ENCODE data around the gene ZNF534.
"Not testable (repeated sequence)": the region's sequence is repeated elsewhere in the genome, so short reads cannot be mapped to it uniquely, and the experiment has no call there.

The ZNF534 gene

DNA sequence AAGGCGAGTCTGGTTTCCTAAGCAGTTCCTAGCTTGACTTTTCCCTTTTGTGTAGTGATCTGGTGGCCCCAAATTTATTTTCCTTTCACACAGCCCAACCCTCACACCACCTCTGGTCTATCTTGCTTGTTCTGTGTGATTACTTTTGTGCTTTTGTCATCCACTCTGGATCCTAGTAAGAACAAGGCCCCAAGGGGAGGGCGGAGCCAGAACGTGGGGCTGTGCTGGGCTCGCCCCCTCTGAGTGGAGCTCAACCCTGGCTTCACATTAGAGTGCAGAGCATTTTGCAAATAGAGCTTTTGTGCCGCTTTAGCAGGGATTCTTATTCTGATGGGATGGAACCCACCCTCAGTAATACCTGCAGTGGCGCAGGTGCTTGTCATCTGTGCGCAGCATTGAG, 56.1 kb downstream of the ZNF534 start:
- peaks cover 23% of the 10 kb centered on the region for H3K9me3 Mint-ChIP-seq
- not testable (repeated sequence) for H3K4me1 Mint-ChIP-seq, H3K4me3 Mint-ChIP-seq, H3K27me3 Mint-ChIP-seq, H3K27ac Mint-ChIP-seq
- peaks cover 21% of the 10 kb centered on the region for H3K36me3 Mint-ChIP-seq

DNA sequence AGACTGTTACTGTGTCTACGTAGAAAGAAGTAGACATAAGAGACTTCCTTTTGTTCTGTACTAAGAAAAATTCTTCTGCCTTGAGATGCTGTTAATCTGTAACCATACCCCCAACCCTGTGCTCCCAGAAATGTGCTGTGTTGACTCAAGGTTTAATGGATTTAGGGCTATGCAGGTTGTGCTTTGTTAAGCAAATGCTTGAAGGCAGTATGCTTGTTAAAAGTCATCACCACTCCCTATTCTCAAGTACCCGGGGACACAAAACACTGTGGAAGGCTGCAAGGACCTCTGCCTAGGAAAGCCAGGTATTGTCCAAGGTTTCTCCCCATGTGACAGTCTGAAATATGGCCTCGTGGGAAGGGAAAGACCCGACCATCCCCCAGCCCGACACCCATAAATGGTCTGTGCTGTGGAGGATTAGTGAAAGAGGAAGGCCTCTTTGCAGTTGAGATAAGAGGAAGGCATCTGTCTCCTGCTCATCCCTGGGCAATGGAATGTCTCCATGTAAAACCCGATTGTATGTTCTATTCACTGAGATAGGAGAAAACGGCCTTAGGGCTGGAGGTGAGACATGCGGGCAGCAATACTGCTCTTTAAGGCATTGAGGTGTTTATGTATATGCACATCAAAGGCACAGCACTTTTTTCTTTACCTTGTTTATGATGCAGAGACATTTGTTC, 56.8 kb downstream of the ZNF534 start:
- peaks cover 23% of the 10 kb centered on the region for H3K9me3 Mint-ChIP-seq
- not testable (repeated sequence) for H3K27me3 Mint-ChIP-seq, H3K4me1 Mint-ChIP-seq, H3K27ac Mint-ChIP-seq, H3K4me3 Mint-ChIP-seq
- peaks cover 18% of the 10 kb centered on the region for H3K36me3 Mint-ChIP-seq

DNA sequence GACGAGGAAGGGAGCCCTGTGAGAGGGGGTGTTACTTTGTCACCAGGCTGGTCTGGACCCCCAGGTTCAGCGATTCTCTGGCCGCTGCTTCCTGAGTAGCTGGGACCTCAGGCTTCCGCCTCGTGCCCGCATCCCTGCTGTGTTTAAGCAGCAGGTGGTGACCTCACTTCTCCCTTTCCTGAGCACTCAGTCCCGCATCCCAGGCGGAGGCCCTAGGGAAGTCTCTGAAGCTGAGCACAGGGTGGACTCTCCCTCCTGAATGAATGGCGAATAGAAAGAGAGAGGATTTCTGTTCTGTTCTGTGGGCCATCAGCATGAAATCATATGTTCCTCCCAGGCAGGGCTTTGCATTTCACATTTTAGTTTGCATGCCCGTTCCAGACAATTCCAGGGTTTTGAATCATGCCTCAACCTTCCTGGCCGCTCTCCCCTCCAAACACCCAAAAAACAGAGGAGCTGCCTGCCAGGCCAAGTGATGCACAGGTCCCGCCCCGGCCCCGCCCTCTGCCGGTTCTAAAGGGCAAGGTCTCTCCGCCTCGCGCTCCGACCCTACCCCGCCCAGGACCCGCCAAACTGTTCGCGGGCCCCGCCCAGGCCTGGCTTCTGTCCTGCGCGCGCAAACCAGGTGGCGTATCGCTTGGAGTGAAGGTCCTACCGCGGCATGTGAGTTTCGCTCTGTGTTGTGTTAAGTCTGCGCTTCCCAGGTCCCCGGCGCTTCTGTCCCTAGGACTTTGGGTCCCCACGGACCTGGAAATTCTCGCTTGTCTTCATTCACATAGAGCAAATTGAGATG, 63.4 kb downstream of the ZNF534 start:
- Mint-ChIP-seq H3K4me1 (no peaks in the 10 kb centered on the region), H3K27ac (no peak overlapping the region), H3K27me3 (peaks cover 1% of the 10 kb centered on the region), H3K9me3 (no peaks in the 10 kb centered on the region), H3K4me3 (no peak overlapping the region), H3K36me3 (peaks cover 24% of the 10 kb centered on the region)

DNA sequence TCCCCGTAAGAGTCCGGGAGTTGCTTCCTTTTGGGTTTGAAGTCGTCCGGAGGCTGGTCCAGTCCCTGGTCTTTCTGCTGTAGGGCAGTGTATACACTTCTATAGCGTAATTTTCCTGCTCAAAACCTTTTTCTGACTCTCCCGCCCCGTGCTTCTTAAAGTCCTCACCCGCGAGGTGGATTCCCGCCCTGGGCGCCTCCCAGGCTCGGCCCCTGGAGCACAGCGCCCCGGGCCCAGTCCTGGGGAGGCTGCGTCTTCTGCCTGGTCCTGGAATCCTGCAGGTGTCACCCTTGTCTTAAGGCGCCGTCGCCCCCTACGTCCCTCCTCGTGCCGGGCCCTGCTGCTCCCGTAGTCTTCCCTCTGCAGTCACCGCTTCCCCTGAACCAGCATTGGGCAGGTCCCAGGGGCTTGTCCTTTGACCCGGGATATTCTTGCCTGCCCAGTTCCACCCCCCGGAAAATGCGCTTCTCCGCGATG, 64.1 kb downstream of the ZNF534 start:
- Mint-ChIP-seq H3K36me3 (peaks cover 26% of the 10 kb centered on the region), H3K4me3 (no peak overlapping the region), H3K4me1 (no peaks in the 10 kb centered on the region), H3K27ac (no peak overlapping the region), H3K27me3 (peaks cover 1% of the 10 kb centered on the region), H3K9me3 (no peaks in the 10 kb centered on the region)

- Mint-ChIP-seq H3K27ac (no peak overlapping the region), H3K36me3 (peaks cover 30% of the 10 kb centered on the region), H3K4me1 (no peaks in the 10 kb centered on the region), H3K27me3 (peaks cover 1% of the 10 kb centered on the region), H3K9me3 (peaks cover 4% of the 10 kb centered on the region), H3K4me3 (no peak overlapping the region)
Observed at GRCh38 chr19:52494518-52494917, 65.6 kb downstream of the ZNF534 start.

DNA sequence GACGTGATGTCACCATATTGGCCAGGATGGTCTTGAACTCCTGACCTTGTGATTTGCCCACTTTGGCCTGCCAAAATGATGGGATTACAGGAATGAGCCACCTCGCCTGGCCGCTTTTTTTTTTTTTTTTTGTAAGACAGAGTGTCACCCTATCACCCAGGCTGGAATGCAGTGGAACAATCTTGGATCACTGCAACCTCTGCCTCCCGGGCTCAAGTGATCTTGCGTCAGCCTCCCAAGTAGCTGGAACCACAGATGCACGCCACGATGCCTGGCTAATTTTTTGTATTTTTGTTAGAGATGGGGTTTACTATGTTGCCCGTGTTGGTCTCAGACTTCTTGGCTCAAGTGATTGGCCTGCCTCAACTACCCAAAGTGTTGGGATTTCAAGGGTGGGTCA, 69.6 kb downstream of the ZNF534 start:
- H3K27me3 Mint-ChIP-seq: no peaks in the 10 kb centered on the region
- peaks cover 14% of the 10 kb centered on the region for H3K9me3 Mint-ChIP-seq
- no peaks in the 10 kb centered on the region for H3K4me1 Mint-ChIP-seq
- H3K36me3 Mint-ChIP-seq: peaks cover 45% of the 10 kb centered on the region
- H3K4me3 Mint-ChIP-seq: no peak overlapping the region
- no peak overlapping the region for H3K27ac Mint-ChIP-seq

- not testable (repeated sequence) for H3K27me3 Mint-ChIP-seq, H3K27ac Mint-ChIP-seq, H3K4me1 Mint-ChIP-seq, H3K4me3 Mint-ChIP-seq
- Mint-ChIP-seq H3K36me3 (peaks cover 42% of the 10 kb centered on the region), H3K9me3 (peaks cover 19% of the 10 kb centered on the region)
Observed at GRCh38 chr19:52500474-52500873, 71.5 kb downstream of the ZNF534 start.

DNA sequence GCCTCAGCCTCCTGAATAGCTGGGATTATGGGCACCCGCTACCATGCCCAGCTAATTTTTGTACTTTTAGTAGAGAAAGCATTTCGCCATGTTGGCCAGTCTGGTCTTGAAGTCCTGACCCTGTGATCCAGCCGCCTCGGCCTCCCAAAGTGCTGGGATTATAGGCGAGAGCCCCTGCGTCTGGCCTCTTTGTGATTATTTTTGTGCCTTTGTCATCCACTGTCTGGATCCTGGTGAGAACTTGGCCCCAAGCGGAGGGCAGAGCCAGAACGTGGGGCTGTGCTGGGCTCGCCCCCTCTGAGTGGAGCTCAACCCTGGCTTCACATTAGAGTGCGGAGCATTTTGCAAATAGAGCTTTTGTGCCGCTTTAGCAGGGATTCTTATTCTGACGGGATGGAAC, 72.0 kb downstream of the ZNF534 start:
- peaks cover 40% of the 10 kb centered on the region for H3K36me3 Mint-ChIP-seq
- H3K4me3 Mint-ChIP-seq, H3K27ac Mint-ChIP-seq, H3K4me1 Mint-ChIP-seq, H3K27me3 Mint-ChIP-seq: not testable (repeated sequence)
- peaks cover 19% of the 10 kb centered on the region for H3K9me3 Mint-ChIP-seq
